Neuron (in vitro differentiated cells): ENCODE data around the gene B3GALNT2.

Experiments used
- H2AFZ ChIP-seq: one replicate; pipeline ENCODE4 v1.6.1; 2013; ENCODE audit warnings: low read depth, mild to moderate bottlenecking, inconsistent platforms, low read length, moderate library complexity
- H3K27me3 ChIP-seq: one replicate; pipeline ENCODE4 v1.6.1; 2013; ENCODE audit warnings: low read length; ENCODE audit not compliant: insufficient read depth
- H3K36me3 ChIP-seq: one replicate; pipeline ENCODE4 v1.6.1; 2013; ENCODE audit warnings: low read length; ENCODE audit not compliant: insufficient read depth
- H3K4me1 ChIP-seq: one replicate; pipeline ENCODE4 v1.6.1; 2013; ENCODE audit warnings: low read length; ENCODE audit not compliant: insufficient read depth
- H3K4me3 ChIP-seq: 2 replicates; pipeline ENCODE4 v1.5.1; 2013; ENCODE audit warnings: mild to moderate bottlenecking, low read length, moderate library complexity
- H3K9me3 ChIP-seq: one replicate; pipeline ENCODE4 v1.6.1; 2013; ENCODE audit warnings: low read length

B3GALNT2 gene

DNA sequence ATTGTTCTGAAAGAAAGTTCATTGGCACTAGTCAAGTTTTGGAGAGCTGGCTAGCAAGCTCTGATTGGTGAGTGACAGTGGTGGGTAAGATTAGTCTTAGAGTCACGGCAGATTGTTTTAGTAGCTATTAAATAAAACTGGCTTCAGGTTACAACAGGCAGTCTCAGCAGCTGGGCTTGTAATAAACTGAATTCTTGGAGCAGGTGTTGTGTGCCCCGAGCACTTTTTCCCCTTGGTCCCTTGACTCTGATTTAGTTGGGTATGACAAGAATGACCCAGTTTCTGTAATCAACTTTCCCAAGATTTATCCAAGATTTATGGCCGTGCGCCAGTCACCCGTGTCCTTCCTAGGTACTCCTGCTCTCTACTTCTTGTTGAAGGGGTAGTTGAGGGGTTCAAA, 96.8 kb downstream of the B3GALNT2 start:
- Histone ChIP-seq H3K27me3 (no peaks in the 10 kb centered on the region), H3K36me3 (no peaks in the 10 kb centered on the region), H3K9me3 (no peaks in the 10 kb centered on the region), H3K4me1 (no peaks in the 10 kb centered on the region), H2AFZ (no peak overlapping the region), H3K4me3 (no peak overlapping the region)

DNA sequence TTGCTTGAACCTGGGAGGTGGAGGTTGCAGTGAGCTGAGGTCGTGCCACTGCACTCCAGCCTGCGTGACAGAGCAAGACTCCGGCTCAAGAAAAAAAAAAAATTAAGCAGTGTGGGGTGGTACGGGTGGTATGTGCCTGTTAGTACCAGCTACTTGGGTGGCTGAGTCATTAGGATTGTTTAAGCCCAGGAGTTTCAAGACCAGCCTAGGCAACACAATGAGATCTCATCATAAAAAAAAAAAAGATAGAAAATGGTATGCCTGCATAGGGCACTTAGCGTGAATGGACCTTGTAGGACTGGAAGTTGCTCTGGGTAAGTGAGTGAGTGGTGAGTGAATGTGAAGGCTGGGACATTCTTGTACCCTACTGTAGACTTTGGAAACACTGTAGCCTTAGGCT, 100.1 kb downstream of the B3GALNT2 start:
- no peaks in the 10 kb centered on the region for H3K36me3 ChIP-seq
- no peak overlapping the region for H2AFZ ChIP-seq
- H3K4me3 ChIP-seq = no peak overlapping the region
- no peaks in the 10 kb centered on the region for H3K4me1 ChIP-seq
- no peaks in the 10 kb centered on the region for H3K27me3 ChIP-seq
- H3K9me3 ChIP-seq = no peaks in the 10 kb centered on the region

DNA sequence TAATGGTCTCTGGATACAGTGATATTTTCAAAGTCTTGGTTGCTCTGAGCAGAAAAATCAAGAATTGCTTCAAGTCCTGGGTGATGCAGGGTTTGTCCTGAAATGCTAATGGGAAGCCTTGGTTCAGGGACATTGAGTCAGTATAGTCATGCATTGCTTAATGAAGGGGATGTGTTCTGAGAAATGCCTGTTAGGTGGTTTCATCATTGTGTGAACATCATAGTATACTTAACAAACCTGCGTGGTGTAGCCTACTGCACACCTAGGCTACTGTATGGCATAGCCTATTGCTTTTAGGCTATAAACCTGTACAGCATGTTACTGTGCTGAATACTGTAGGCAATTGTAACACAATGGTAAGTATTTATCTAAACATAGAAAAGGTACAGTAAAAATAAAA, 100.7 kb downstream of the B3GALNT2 start:
- Histone ChIP-seq H3K4me1 (no peaks in the 10 kb centered on the region), H3K36me3 (no peaks in the 10 kb centered on the region), H3K27me3 (no peaks in the 10 kb centered on the region), H3K4me3 (no peak overlapping the region), H2AFZ (no peak overlapping the region), H3K9me3 (no peaks in the 10 kb centered on the region)

DNA sequence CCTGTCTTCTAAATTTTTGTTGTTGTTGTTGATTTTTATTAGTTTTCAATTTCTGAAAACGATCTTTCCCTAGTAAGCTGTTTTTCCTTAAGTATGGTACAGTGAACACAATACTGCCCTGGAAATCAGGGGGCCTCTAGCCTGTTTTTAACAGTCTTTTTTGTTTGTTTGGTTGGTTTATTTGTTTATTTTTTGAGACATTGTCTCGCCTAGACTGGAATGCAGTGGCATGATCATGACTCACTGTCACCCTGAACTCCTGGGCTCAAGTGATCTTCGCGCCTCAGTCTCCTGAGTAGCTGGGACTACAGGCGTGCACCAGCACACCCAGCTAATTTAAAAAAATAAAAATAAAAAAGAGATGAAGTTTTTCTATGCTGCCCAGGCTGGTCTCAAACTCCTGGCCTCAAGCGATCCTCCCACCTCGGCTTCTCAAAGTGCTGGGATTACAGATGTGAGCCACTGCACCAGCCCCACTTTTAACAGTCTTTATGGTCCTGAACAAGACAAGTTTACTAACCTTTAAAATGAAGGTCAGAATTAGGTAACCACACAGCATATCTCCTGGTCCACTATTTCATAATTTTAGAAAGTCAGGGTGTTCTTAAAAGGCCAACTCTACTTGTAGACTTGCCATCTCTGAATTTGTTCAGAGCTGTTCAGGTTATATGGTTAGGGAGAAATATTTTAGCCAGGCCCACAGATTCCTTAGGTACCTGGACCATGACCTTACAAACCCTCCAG, 101.6 kb downstream of the B3GALNT2 start:
- Histone ChIP-seq H3K4me1 (no peaks in the 10 kb centered on the region), H2AFZ (no peak overlapping the region), H3K27me3 (no peaks in the 10 kb centered on the region), H3K4me3 (no peak overlapping the region), H3K9me3 (no peaks in the 10 kb centered on the region), H3K36me3 (no peaks in the 10 kb centered on the region)

DNA sequence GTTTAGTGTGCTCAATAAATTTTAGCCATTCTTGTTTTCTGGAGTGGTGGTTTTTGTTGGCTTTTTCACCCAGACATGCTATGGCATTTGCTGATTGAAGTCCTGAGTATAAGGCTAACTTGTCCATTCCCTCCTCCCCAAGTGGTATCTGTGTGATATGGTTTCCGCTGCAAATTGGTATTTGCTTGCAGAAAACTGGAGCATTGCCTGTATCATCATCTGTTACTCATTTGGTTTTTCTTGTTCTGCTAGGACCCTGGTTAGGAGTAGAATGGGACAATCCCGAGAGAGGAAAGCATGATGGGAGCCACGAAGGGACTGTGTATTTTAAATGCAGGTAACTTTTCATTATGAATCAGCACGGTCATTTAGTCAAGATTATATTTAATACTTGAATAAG, 103.0 kb downstream of the B3GALNT2 start:
- no peaks in the 10 kb centered on the region for H3K9me3 ChIP-seq
- no peaks in the 10 kb centered on the region for H3K36me3 ChIP-seq
- no peaks in the 10 kb centered on the region for H3K27me3 ChIP-seq
- H3K4me1 ChIP-seq = no peaks in the 10 kb centered on the region
- no peak overlapping the region for H3K4me3 ChIP-seq
- no peak overlapping the region for H2AFZ ChIP-seq
